B cell (primary cell): ENCODE data around the gene DOK5. TPM values are rescaled to one million over a fixed set of nuclear protein-coding genes. Genes with fewer than 3 reads are reported as not detected.

ENCODE experiments used
- ATAC-seq: fragments of 200-7000 bp; cut with Tn5 transposase; one replicate; pipeline ENCODE4 v1.10.0; 2021; ENCODE audit warnings: low read depth, mild to moderate bottlenecking, moderate number of reproducible peaks, moderate library complexity
- CTCF ChIA-PET: fragments of 350-600 bp; sonication (Branson Sonifier 250); formaldehyde crosslinking; loops from one replicate; lab custom pipeline; 2021; ENCODE audit warnings: antibody characterized with exemption, inconsistent platforms; lab: Charles Lee
- POLR2A ChIA-PET: fragments of 350-600 bp; sonication (Branson Sonifier 250); formaldehyde crosslinking; loops from one replicate; lab custom pipeline; 2021; ENCODE audit warnings: antibody characterized with exemption; lab: Charles Lee
- DNase-seq: peaks from one replicate; pipeline ENCODE4 v3.0.0; 2013
- H2AFZ ChIP-seq: 2 replicates; pipeline ENCODE4 v1.6.1; 2012; ENCODE audit warnings: mild to moderate bottlenecking, low read depth, low read length; ENCODE audit not compliant: insufficient read depth, poor library complexity, severe bottlenecking
- H3K27ac ChIP-seq, 2 donors: 1 replicate in 1 of 2; 2 replicates in 1 of 2; pipeline ENCODE4 v1.5.1; 2012 to 2013; ENCODE audit warnings: low read length in 2 of 2, mild to moderate bottlenecking in 2 of 2, moderate library complexity in 1 of 2
- H3K27me3 ChIP-seq, 4 experiments: fragments of 200-600 bp in 1 of 4; sonication (generic) in 1 of 4; replicated peaks in 1 of 4; 1 replicate in 2 of 4; 2 replicates in 2 of 4; pipeline versions ENCODE4 v1.6.1 to v1.7.0; 2013 to 2016; ENCODE audit warnings: low read length in 3 of 4, mild to moderate bottlenecking in 2 of 4, mixed read lengths in 1 of 4, moderate library complexity in 1 of 4; ENCODE audit not compliant: insufficient read depth in 4 of 4, control insufficient read depth in 3 of 4; ENCODE audit errors: control extremely low read depth in 1 of 4
- H3K36me3 ChIP-seq, 2 experiments: replicated peaks in 1 of 2; 1 replicate in 1 of 2; 2 replicates in 1 of 2; pipeline versions ENCODE4 v1.6.1 to v1.7.1; 2013; ENCODE audit warnings: low read length in 1 of 2; ENCODE audit not compliant: insufficient read depth in 2 of 2, control insufficient read depth in 1 of 2; ENCODE audit errors: control extremely low read depth in 1 of 2, extremely low read depth in 1 of 2
- H3K4me1 ChIP-seq, 2 donors: fragments of 200-600 bp in 1 of 2; sonication (generic) in 1 of 2; 1 replicate in 1 of 2; 2 replicates in 1 of 2; pipeline versions ENCODE4 v1.5.1 to v1.6.1; 2013 to 2017; ENCODE audit warnings: low read length in 2 of 2; ENCODE audit not compliant: control insufficient read depth in 2 of 2, insufficient read depth in 2 of 2
- H3K4me2 ChIP-seq: replicated peaks from 2 replicates; pipeline ENCODE3; 2012; ENCODE audit warnings: mild to moderate bottlenecking, low read depth, low read length; ENCODE audit not compliant: poor library complexity, severe bottlenecking
- H3K4me3 ChIP-seq, 5 experiments: fragments of 200-600 bp in 1 of 5; sonication (generic) in 1 of 5; 1 replicate in 3 of 5; 2 replicates in 2 of 5; pipeline versions ENCODE4 v1.5.1 to v1.7.0; 2011 to 2016; ENCODE audit warnings: low read length in 4 of 5, mild to moderate bottlenecking in 4 of 5, low read depth in 2 of 5, control low read depth in 1 of 5, moderate library complexity in 1 of 5; ENCODE audit not compliant: insufficient read depth in 1 of 5; ENCODE audit errors: control extremely low read depth in 1 of 5, extremely low read depth in 1 of 5
- H3K79me2 ChIP-seq: fragments of 200-600 bp; sonication (generic); one replicate; pipeline ENCODE4 v1.6.0; 2016; ENCODE audit warnings: low read length; ENCODE audit not compliant: control insufficient read depth, insufficient read depth
- H3K9ac ChIP-seq: fragments of 200-600 bp; sonication (generic); 2 replicates; pipeline ENCODE4 v1.6.1; 2017; ENCODE audit warnings: mild to moderate bottlenecking, low read length, moderate library complexity
- H3K9me3 ChIP-seq, 3 donors: one replicate each; pipeline versions ENCODE4 v1.6.1 to v1.7.1; 2013; ENCODE audit warnings: low read length in 2 of 3; ENCODE audit not compliant: control insufficient read depth in 2 of 3, insufficient read depth in 1 of 3; ENCODE audit errors: control extremely low read depth in 1 of 3
- H4K20me1 ChIP-seq: 2 replicates; pipeline ENCODE4 v1.6.0; 2012; ENCODE audit warnings: mild to moderate bottlenecking, low read length; ENCODE audit not compliant: insufficient read depth, control insufficient read depth, poor library complexity, severe bottlenecking
- H3K27ac Mint-ChIP-seq: one replicate; pipeline ENCODE4 v1.8.0; 2021; ENCODE audit warnings: mixed read lengths
- H3K27me3 Mint-ChIP-seq: one replicate; pipeline ENCODE4 v1.8.0; 2021; ENCODE audit warnings: mixed read lengths
- H3K4me1 Mint-ChIP-seq: one replicate; pipeline ENCODE4 v1.8.0; 2021; ENCODE audit warnings: mixed read lengths
- H3K4me3 Mint-ChIP-seq: one replicate; pipeline ENCODE4 v1.8.0; 2021; ENCODE audit warnings: mixed read lengths
- H3K9me3 Mint-ChIP-seq: one replicate; pipeline ENCODE4 v1.8.0; 2022; ENCODE audit warnings: mixed read lengths; ENCODE audit not compliant: insufficient read depth
- EZH2 ChIP-seq: IDR thresholded peaks from 2 replicates; pipeline ENCODE4 v1.6.1; 2012; ENCODE audit warnings: borderline replicate concordance, low read depth, mild to moderate bottlenecking, moderate library complexity, low read length; ENCODE audit not compliant: insufficient read depth, poor library complexity, severe bottlenecking
- WGBS: methylation state at CpG from one replicate; pipeline ENCODE4 v1.1.5; 2013; ENCODE audit warnings: missing lambda C conversion rate; ENCODE audit not compliant: insufficient coverage; 5-methylcytosine and 5-hydroxymethylcytosine counted together
- intact Hi-C: fragments of 100-400 bp; cut with micrococcal nuclease; formaldehyde crosslinking; loops from one replicate; pipeline ENCODE4 v1.10.0; 2022
- polyA plus RNA-seq: library from polyadenylated mRNA; depleted of rRNA; stranded (reverse); fragments of >200 nt; gene quantifications from 2 replicates; pipeline ENCODE4 v1.2.3, GENCODE V29; 2012
- total RNA-seq, 2 donors: library from RNA; stranded (reverse); fragments of 120-200 nt in 1 of 2; gene quantifications; 1 replicate in 1 of 2; 2 replicates in 1 of 2; pipeline versions ENCODE4 v1.2.3 to v1.2.4, GENCODE V29; 2013 to 2022
- TF ChIP-seq, protein P1 (sequence below): fragments of 200-600 bp; IDR thresholded peaks from one replicate; pipeline ENCODE4 v1.8.0; 2022; ENCODE audit warnings: antibody characterized with exemption, mild to moderate bottlenecking

DOK5 gene
- total and polyA plus RNA-seq, 2 donors (not counting 1 experiment from before 2014, with no cell fraction given), result not detected

- intact Hi-C loops, result no loop called here
- WGBS, result 84% methylated on average over 3 of the region's 9 CpGs
- Histone ChIP-seq H3K9ac (no peak overlapping the region), H3K9me3 (peaks cover 0 to 11% (median 0%) of the 10 kb centered on the region in 3 donors), H3K4me1 (no peaks in the 10 kb centered on the region), H3K27me3 (no peaks in the 10 kb centered on the region), H3K4me2 (no peak overlapping the region), H3K27ac (no peak overlapping the region), H2AFZ (no peak overlapping the region), H4K20me1 (no peaks in the 10 kb centered on the region), H3K36me3 (no peaks in the 10 kb centered on the region), H3K79me2 (no peaks in the 10 kb centered on the region), H3K4me3 (no peak overlapping the region)
- no peaks in the 10 kb centered on the region for H3K4me1 Mint-ChIP-seq
- H3K9me3 Mint-ChIP-seq, result peaks cover 2% of the 10 kb centered on the region
- H3K4me3 Mint-ChIP-seq, result no peak overlapping the region
- TF ChIP-seq, protein P1, sequence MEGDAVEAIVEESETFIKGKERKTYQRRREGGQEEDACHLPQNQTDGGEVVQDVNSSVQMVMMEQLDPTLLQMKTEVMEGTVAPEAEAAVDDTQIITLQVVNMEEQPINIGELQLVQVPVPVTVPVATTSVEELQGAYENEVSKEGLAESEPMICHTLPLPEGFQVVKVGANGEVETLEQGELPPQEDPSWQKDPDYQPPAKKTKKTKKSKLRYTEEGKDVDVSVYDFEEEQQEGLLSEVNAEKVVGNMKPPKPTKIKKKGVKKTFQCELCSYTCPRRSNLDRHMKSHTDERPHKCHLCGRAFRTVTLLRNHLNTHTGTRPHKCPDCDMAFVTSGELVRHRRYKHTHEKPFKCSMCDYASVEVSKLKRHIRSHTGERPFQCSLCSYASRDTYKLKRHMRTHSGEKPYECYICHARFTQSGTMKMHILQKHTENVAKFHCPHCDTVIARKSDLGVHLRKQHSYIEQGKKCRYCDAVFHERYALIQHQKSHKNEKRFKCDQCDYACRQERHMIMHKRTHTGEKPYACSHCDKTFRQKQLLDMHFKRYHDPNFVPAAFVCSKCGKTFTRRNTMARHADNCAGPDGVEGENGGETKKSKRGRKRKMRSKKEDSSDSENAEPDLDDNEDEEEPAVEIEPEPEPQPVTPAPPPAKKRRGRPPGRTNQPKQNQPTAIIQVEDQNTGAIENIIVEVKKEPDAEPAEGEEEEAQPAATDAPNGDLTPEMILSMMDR, result no peak
- TF ChIP-seq EZH2, result no peak
- H3K27me3 Mint-ChIP-seq, result no peaks in the 10 kb centered on the region
- DNase-seq (no peak), ATAC-seq (no peak)
- ChIA-PET POLR2A (no interaction called here), CTCF (no interaction called here)
- no peak overlapping the region for H3K27ac Mint-ChIP-seq
Observed at GRCh38 chr20:54451171-54451570, 24.2 kb upstream of the DOK5 start.

- Histone ChIP-seq H3K27ac (no peak overlapping the region), H3K4me3 (no peak overlapping the region), H3K4me1 (no peaks in the 10 kb centered on the region), H2AFZ (no peak overlapping the region), H3K79me2 (no peaks in the 10 kb centered on the region), H3K27me3 (no peaks in the 10 kb centered on the region), H4K20me1 (no peaks in the 10 kb centered on the region), H3K4me2 (no peak overlapping the region), H3K9me3 (peaks cover 0 to 11% (median 1%) of the 10 kb centered on the region in 3 donors), H3K9ac (no peak overlapping the region), H3K36me3 (no peaks in the 10 kb centered on the region)
- ATAC-seq (no peak), DNase-seq (no peak)
- intact Hi-C loops, result no loop called here
- H3K27ac Mint-ChIP-seq, result no peak overlapping the region
- peaks cover 2% of the 10 kb centered on the region for H3K9me3 Mint-ChIP-seq
- no peaks in the 10 kb centered on the region for H3K4me1 Mint-ChIP-seq
- TF ChIP-seq, protein P1, result no peak
- WGBS, result 88% methylated on average over 12 of the region's 12 CpGs
- H3K4me3 Mint-ChIP-seq, result no peak overlapping the region
- no peaks in the 10 kb centered on the region for H3K27me3 Mint-ChIP-seq
- POLR2A ChIA-PET, result no interaction called here
- CTCF ChIA-PET, result no interaction called here
Observed at GRCh38 chr20:54452277-54452676, 23.1 kb upstream of the DOK5 start.
